Lung (tissue), 12 donors: ENCODE data around the gene ZNF362. TPM values are rescaled to one million over a fixed set of nuclear protein-coding genes. Genes with fewer than 3 reads are reported as not detected.

Experiments used
- ATAC-seq: fragments of 200-7000 bp; cut with Tn5 transposase; one replicate; pipeline ENCODE4 v1.9.1; 2020; ENCODE audit warnings: moderate number of reproducible peaks; ENCODE audit not compliant: insufficient read depth, low FRiP score
- DNase-seq, 3 donors: peaks; one replicate each; pipeline ENCODE4 v3.0.0-alpha.2; 2013 to 2017
- H3K27ac ChIP-seq, 2 donors: one replicate each; pipeline ENCODE4 v1.5.1; 2013; ENCODE audit warnings: mild to moderate bottlenecking in 2 of 2, moderate library complexity in 2 of 2, control low read depth in 1 of 2, inconsistent platforms in 1 of 2, low read depth in 1 of 2, low read length in 1 of 2
- H3K27me3 ChIP-seq, 3 donors: one replicate each; pipeline ENCODE4 v1.5.1; 2013; ENCODE audit warnings: low read length in 2 of 3; ENCODE audit not compliant: control insufficient read depth in 3 of 3, insufficient read depth in 3 of 3
- H3K36me3 ChIP-seq, 4 donors: one replicate each; pipeline ENCODE4 v1.5.1; 2013; ENCODE audit warnings: low read length in 4 of 4, mild to moderate bottlenecking in 1 of 4, moderate library complexity in 1 of 4; ENCODE audit not compliant: control insufficient read depth in 4 of 4, insufficient read depth in 4 of 4
- H3K4me1 ChIP-seq, 5 donors: one replicate each; pipeline ENCODE4 v1.5.1; 2013; ENCODE audit warnings: low read length in 5 of 5, mild to moderate bottlenecking in 2 of 5, moderate library complexity in 1 of 5; ENCODE audit not compliant: control insufficient read depth in 5 of 5, insufficient read depth in 5 of 5
- H3K4me3 ChIP-seq: one replicate; pipeline ENCODE4 v1.5.1; 2013; ENCODE audit warnings: mild to moderate bottlenecking, control low read depth, moderate library complexity
- H3K9ac ChIP-seq, 2 donors: one replicate each; pipeline ENCODE4 v1.5.1; 2013; ENCODE audit warnings: low read length in 2 of 2, control low read depth in 1 of 2; ENCODE audit not compliant: insufficient read depth in 1 of 2
- H3K9me3 ChIP-seq, 4 donors: one replicate each; pipeline ENCODE4 v1.5.1; 2013; ENCODE audit warnings: low read length in 3 of 4, mild to moderate bottlenecking in 1 of 4, moderate library complexity in 1 of 4; ENCODE audit not compliant: control insufficient read depth in 4 of 4, insufficient read depth in 3 of 4
- WGBS, 2 donors: extraction: QIAGEN DNeasy Blood & Tissue Kit; methylation state at CpG; one replicate each; pipeline ENCODE4 v1.1.7; 2013; 5-methylcytosine and 5-hydroxymethylcytosine counted together
- polyA plus RNA-seq, 2 donors: library from polyadenylated mRNA; stranded (reverse); fragments of 200-250 nt; gene quantifications; one replicate each; pipeline ENCODE4 v1.2.1, GENCODE V29; 2013
- total RNA-seq, 2 donors: library from RNA; depleted of rRNA in 1 of 2; stranded (reverse); fragments of >200 nt in 1 of 2; gene quantifications; one replicate each; pipeline ENCODE4 v1.2.1, GENCODE V29; 2014 to 2021
- TF ChIP-seq, protein P1 (sequence below): IDR thresholded peaks from 2 replicates; pipeline ENCODE4 v1.5.1; 2012; ENCODE audit warnings: mild to moderate bottlenecking; ENCODE audit errors: control extremely low read depth, extremely low read depth
- donor health status: control.
- donor health status: control.
- donor health status: Bipolar disorder and iron deficiency.
- donor health status: healthy.
- donor health status: DM: yes; HTN: yes; CAD: no.

The ZNF362 gene
- total and polyA plus RNA-seq, 4 donors, result 10.2 to 35.0 (median 16.5) TPM

DNA sequence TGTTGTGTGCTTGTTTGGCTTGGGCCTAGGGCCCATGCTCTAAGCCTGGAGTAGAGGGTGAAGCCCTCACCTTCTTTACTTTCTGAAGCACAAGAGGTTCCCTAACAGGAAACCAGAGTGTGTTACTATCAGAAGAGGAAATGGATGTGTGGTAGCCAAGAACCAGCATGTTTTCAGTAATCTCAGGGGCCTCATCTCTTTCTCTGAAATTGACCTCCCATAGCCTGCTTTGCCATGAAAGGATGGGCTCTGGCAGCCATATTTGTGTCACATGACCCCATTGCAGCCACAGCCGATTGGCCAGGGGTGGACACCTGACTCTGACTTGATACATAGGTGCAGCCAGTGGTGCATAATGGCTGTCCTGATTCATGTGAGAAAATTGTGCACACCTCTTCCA lies 46.0 kb downstream of the ZNF362 start:
- TF ChIP-seq, protein P1, sequence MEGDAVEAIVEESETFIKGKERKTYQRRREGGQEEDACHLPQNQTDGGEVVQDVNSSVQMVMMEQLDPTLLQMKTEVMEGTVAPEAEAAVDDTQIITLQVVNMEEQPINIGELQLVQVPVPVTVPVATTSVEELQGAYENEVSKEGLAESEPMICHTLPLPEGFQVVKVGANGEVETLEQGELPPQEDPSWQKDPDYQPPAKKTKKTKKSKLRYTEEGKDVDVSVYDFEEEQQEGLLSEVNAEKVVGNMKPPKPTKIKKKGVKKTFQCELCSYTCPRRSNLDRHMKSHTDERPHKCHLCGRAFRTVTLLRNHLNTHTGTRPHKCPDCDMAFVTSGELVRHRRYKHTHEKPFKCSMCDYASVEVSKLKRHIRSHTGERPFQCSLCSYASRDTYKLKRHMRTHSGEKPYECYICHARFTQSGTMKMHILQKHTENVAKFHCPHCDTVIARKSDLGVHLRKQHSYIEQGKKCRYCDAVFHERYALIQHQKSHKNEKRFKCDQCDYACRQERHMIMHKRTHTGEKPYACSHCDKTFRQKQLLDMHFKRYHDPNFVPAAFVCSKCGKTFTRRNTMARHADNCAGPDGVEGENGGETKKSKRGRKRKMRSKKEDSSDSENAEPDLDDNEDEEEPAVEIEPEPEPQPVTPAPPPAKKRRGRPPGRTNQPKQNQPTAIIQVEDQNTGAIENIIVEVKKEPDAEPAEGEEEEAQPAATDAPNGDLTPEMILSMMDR, result no peak
- ATAC-seq (no peak), DNase-seq (no peak)
- H3K4me3 ChIP-seq, result no peak overlapping the region
- peaks cover 5 to 32% (median 15%) of the 10 kb centered on the region in 5 donors for H3K4me1 ChIP-seq
- peaks cover 0 to 13% (median 9%) of the 10 kb centered on the region in 4 donors for H3K36me3 ChIP-seq
- H3K9me3 ChIP-seq, result no peaks in the 10 kb centered on the region
- peaks cover 0 to 3% (median 0%) of the 10 kb centered on the region in 3 donors for H3K27me3 ChIP-seq
- 90 to 97% methylated on average over 1 of the region's 1 CpG for WGBS, 2 donors
- no peak overlapping the region for H3K27ac ChIP-seq
- no peak overlapping the region for H3K9ac ChIP-seq

DNA sequence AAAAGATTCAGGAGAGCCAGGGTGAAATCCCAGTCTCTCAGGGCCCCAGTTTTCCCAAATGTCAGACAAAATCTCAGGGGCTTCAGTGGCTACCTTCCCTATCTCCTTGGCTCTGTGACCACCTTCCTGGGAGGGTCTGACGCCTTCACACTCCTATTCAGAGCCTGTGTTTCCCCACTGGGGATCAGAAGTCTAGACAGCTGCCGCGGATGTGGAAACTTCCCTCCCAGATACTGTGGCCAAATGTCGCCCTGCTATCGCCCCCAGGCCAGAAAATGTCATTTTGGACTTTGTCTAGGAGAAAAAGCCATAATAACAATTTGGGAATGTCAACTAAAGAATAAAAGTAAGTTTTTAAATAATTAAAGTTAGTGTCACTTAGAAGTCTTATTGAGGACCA lies 48.7 kb downstream of the ZNF362 start:
- ATAC-seq, result no peak
- Histone ChIP-seq H3K9me3 (no peaks in the 10 kb centered on the region), H3K9ac (no peak overlapping the region), H3K4me3 (no peak overlapping the region), H3K36me3 (no peaks in the 10 kb centered on the region), H3K27ac (no peak overlapping the region), H3K27me3 (peaks cover 0 to 3% (median 0%) of the 10 kb centered on the region in 3 donors), H3K4me1 (peaks cover 5 to 31% (median 15%) of the 10 kb centered on the region in 5 donors)
- DNase-seq, result no peak
- WGBS, 2 donors, result 76 to 92% methylated on average over 5 of the region's 5 CpGs
- TF ChIP-seq, protein P1, result no peak

DNA sequence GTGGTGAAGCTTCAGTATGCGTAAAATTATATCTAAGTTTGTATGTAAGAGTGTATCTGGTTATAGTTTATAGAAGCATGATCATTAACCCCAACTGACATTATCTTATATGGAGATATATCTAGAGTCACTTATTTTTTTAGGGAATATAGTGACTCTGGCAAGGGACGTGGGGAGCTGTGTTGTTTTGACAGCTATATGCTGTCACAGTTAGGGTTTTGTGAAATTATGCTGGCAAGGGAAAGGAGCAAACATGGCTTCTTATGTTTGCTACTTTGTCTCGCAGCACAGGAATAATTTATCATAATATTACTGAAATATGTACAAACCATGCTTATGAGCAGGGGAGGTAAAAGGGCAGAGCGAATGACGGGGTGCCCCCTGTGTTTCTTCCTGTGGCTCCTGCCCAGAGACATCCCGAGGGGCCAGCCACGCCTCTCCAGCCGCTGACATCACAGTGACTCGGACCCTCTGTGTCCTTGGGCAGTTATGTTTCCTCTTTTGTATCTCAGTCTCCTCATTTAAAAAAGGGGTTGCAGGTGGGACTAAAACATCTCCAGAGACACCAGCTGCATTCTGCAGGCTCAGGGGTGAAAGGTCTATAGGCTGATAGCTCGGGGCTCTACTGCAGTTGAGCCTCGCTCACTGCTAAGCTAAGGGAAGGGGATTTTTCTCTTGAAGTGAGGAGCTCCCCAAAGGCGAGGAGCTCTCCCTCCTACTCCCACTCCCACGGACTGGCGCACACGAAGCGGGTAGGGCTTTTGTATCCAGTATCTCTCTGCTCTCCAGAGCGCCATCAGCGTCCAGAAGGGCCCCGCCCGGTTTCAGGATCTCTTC lies 49.7 kb downstream of the ZNF362 start:
- Histone ChIP-seq H3K27ac (no peak overlapping the region), H3K4me1 (peaks cover 4 to 20% (median 7%) of the 10 kb centered on the region in 5 donors), H3K27me3 (peaks cover 0 to 3% (median 0%) of the 10 kb centered on the region in 3 donors), H3K4me3 (no peak overlapping the region), H3K9ac (no peak overlapping the region), H3K9me3 (no peaks in the 10 kb centered on the region), H3K36me3 (no peaks in the 10 kb centered on the region)
- TF ChIP-seq, protein P1, result no peak
- DNase-seq (peak in 2 of 3 donors; percentile 38 to 46), ATAC-seq (no peak)
- WGBS, 2 donors, result 53 to 64% methylated on average over 20 of the region's 20 CpGs
